ENCODE data around the gene HS3ST3A1.

DNA sequence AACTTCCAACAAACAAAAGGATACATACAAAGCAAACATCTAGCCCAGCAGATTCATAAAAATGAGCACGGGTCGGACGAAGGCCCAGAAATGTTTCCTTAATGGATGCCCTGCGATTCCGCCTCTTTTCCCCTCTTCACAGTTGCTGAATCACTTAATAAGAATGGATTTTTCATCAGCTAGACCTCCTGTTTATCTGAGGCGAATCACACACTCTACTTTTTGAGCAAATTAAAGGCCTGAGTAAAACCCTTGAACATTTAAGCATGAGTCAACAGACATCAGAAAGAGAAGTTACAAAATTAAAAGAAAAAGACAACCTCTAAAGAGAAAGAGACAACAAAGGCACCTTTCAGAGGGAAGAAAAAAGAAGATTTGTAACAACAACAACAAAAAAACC lies 44.7 kb downstream of the HS3ST3A1 start:
- TF ChIP-seq, protein P1, sequence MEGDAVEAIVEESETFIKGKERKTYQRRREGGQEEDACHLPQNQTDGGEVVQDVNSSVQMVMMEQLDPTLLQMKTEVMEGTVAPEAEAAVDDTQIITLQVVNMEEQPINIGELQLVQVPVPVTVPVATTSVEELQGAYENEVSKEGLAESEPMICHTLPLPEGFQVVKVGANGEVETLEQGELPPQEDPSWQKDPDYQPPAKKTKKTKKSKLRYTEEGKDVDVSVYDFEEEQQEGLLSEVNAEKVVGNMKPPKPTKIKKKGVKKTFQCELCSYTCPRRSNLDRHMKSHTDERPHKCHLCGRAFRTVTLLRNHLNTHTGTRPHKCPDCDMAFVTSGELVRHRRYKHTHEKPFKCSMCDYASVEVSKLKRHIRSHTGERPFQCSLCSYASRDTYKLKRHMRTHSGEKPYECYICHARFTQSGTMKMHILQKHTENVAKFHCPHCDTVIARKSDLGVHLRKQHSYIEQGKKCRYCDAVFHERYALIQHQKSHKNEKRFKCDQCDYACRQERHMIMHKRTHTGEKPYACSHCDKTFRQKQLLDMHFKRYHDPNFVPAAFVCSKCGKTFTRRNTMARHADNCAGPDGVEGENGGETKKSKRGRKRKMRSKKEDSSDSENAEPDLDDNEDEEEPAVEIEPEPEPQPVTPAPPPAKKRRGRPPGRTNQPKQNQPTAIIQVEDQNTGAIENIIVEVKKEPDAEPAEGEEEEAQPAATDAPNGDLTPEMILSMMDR (IDR thresholded peaks at IDR 0.05 in 8 of 11, conservative IDR thresholded peaks at IDR 0.05 in 3 of 11) = no peak
- no peak for TF ChIP-seq POLR2A (IDR thresholded peaks at IDR 0.05)
